ENCODE measurements around the gene NUCB1. TPM values are rescaled to one million over a fixed set of nuclear protein-coding genes. Genes with fewer than 3 reads are reported as not detected.
A peak's percentile ranks its signal among the peaks of the same experiment; 100 is the strongest.

NUCB1 gene
- total and polyA plus RNA-seq, 3 experiments from 2014 or later: 86.8 to 147 (median 93.3) TPM

DNA sequence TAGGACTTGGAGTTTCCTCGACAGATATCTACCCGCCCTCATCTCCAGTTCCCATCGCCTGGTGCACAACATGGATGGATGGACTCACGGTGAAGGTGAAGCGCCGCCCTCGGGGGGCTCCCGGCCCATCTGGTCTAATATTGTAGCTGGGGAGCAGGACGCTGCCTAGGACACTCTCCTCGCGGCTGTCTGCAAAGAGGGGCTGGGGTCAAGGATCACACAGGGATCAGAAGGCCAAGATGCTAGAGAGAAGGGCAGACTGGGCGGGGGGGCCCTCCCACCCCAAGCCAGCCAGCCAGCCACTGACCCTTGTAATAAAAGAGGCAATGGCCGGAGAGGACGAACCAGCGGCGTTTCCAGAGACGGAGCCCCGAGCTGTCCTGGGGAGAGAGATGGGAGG is 38.8 kb upstream of the NUCB1 start:
- H3K4me1 Mint-ChIP-seq: peaks cover 2 to 4% (median 4%) of the 10 kb centered on the region in 3 donors
- no peak overlapping the region for H3K27ac ChIP-seq (ENCODE audit: low read depth, low read length)
- H3K36me3 Mint-ChIP-seq: no peaks in the 10 kb centered on the region
- H3K27ac Mint-ChIP-seq: no peak overlapping the region
- peaks cover 0 to 3% of the 10 kb centered on the region in 2 donors for H3K27me3 Mint-ChIP-seq
- no peaks in the 10 kb centered on the region for H3K36me3 ChIP-seq (ENCODE audit: insufficient read depth, low read length)
- H3K27me3 ChIP-seq (ENCODE audit: insufficient read depth, low read length, poor library complexity, severe bottlenecking): no peaks in the 10 kb centered on the region
- ChIA-PET POLR2A (no interaction called here), CTCF (no interaction called here)
- H3K4me1 ChIP-seq (ENCODE audit: insufficient read depth, low read length): no peaks in the 10 kb centered on the region
- no peak overlapping the region for H3K4me3 Mint-ChIP-seq
- H3K9me3 Mint-ChIP-seq: no peaks in the 10 kb centered on the region
- DNase-seq: no peak
- H3K4me3 ChIP-seq (ENCODE audit: low read length): no peak overlapping the region
- no peaks in the 10 kb centered on the region for H3K9me3 ChIP-seq (ENCODE audit: low read length)

DNA sequence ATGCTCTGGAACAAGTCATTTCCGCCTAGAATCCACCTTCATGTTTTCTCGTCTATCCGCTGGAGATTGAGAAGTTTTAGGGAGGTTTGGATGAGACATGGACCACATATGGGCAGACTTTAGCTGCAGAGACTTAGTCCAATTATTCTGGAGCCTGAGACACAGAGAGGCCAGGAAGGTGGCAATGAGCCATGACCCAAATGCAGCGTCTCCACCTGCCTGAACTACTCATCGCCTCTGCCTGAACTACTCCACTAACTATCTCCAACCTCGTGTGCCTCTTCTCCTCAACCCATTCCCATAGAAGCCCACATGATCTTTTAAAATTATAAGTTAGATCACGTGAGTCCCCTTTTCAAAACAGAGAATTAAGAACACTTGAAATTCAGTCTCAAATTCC is 37.3 kb upstream of the NUCB1 start:
- H3K36me3 Mint-ChIP-seq: no peaks in the 10 kb centered on the region
- no peak overlapping the region for H3K4me3 ChIP-seq (ENCODE audit: low read length)
- no peaks in the 10 kb centered on the region for H3K4me1 ChIP-seq (ENCODE audit: insufficient read depth, low read length)
- H3K27me3 ChIP-seq (ENCODE audit: insufficient read depth, low read length, poor library complexity, severe bottlenecking): no peaks in the 10 kb centered on the region
- H3K27ac ChIP-seq (ENCODE audit: low read depth, low read length): no peak overlapping the region
- H3K36me3 ChIP-seq (ENCODE audit: insufficient read depth, low read length): no peaks in the 10 kb centered on the region
- H3K27me3 Mint-ChIP-seq: peaks cover 3% of the 10 kb centered on the region in 2 donors
- H3K27ac Mint-ChIP-seq: no peak overlapping the region
- ChIA-PET CTCF (no interaction called here), POLR2A (no interaction called here)
- H3K9me3 Mint-ChIP-seq: no peaks in the 10 kb centered on the region
- H3K4me1 Mint-ChIP-seq: peaks cover 2 to 4% (median 4%) of the 10 kb centered on the region in 3 donors
- H3K4me3 Mint-ChIP-seq: peak overlapping the region in 1 of 7 donors; percentile 55
- no peaks in the 10 kb centered on the region for H3K9me3 ChIP-seq (ENCODE audit: low read length)
- no peak for DNase-seq

DNA sequence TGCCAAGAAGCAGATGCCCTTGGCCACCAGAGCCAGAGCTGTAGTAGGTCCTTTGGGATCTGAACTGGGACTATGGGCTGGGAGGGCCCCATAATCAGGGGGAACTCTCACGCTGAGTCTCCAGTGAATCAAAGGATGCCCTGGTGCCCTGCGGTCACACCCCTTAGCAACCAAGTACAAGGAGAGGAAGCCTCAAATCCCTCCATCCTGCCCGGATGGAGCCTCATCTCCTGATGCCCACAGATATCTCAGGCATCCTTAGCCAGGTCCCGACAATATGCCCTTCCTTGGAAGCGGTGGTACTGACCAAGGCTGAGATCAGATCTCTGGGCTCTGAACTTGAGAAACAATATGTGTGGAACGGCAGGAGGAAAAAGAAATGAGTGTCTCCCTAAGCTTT is 33.4 kb upstream of the NUCB1 start:
- POLR2A ChIA-PET: interaction anchor here (0.6 kb wide), 1 partner anchor 8 kb away, joined by 7 read pairs; no protein-coding TSS in a partner anchor
- Mint-ChIP-seq H3K36me3 (no peaks in the 10 kb centered on the region), H3K27me3 (peaks cover 7% of the 10 kb centered on the region in 2 donors), H3K27ac (peak overlapping the region in 1 of 8 donors; percentile 28), H3K4me1 (no peaks in the 10 kb centered on the region), H3K9me3 (no peaks in the 10 kb centered on the region), H3K4me3 (no peak overlapping the region)
- Histone ChIP-seq H3K36me3 (ENCODE audit: insufficient read depth, low read length) (no peaks in the 10 kb centered on the region), H3K9me3 (ENCODE audit: low read length) (no peaks in the 10 kb centered on the region), H3K27me3 (ENCODE audit: insufficient read depth, low read length, poor library complexity, severe bottlenecking) (no peaks in the 10 kb centered on the region), H3K4me3 (ENCODE audit: low read length) (no peak overlapping the region), H3K4me1 (ENCODE audit: insufficient read depth, low read length) (no peaks in the 10 kb centered on the region), H3K27ac (ENCODE audit: low read depth, low read length) (no peak overlapping the region)
- no peak for DNase-seq
- CTCF ChIA-PET: no interaction called here

DNA sequence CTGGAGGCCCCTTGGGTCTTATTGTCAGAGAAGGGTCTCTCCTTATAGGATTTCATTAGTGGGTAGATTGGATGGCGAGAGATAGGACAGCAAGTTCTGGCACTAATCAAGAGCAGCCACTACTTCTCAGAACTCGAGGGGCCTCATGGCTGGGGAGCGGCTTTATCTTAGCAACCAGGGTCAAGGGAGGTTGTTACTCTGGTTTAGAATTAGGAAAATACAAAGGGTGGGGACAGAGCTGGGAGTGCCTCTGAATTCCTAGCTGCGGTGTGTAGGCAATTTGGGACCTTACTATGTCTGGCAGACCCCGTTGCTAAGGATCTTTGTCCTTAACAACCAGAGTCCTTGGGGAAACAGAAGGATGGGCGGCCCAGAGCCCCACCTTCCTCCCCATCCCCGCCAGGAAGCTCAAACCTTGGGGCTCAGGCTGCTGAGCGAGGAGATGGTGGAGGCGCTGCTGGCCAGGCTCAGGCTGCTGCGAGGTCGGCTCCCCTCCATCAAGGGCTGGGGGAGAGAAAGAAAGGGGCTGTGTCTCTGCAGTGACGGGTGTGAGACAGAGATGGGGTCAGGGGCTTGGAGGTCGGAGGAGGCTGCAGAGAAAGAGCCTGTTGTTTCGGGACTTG is 32.9 kb upstream of the NUCB1 start:
- Mint-ChIP-seq H3K36me3 (peaks cover 0 to 1% (median 0%) of the 10 kb centered on the region in 3 donors), H3K4me3 (peak overlapping the region in 1 of 7 donors; percentile 65), H3K27me3 (peaks cover 7 to 9% of the 10 kb centered on the region in 2 donors), H3K9me3 (peaks cover 0 to 2% (median 0%) of the 10 kb centered on the region in 5 donors), H3K4me1 (peaks cover 0 to 4% (median 3%) of the 10 kb centered on the region in 3 donors), H3K27ac (peak overlapping the region in 3 of 8 donors; percentile 28 to 91 (median 75))
- Histone ChIP-seq H3K27me3 (ENCODE audit: insufficient read depth, low read length, poor library complexity, severe bottlenecking) (no peaks in the 10 kb centered on the region), H3K9me3 (ENCODE audit: low read length) (no peaks in the 10 kb centered on the region), H3K27ac (ENCODE audit: low read depth, low read length) (peak overlapping the region; percentile 61), H3K4me3 (ENCODE audit: low read length) (no peak overlapping the region), H3K4me1 (ENCODE audit: insufficient read depth, low read length) (no peaks in the 10 kb centered on the region), H3K36me3 (ENCODE audit: insufficient read depth, low read length) (no peaks in the 10 kb centered on the region)
- POLR2A ChIA-PET: no interaction called here
- DNase-seq: no peak
- CTCF ChIA-PET: no interaction called here

DNA sequence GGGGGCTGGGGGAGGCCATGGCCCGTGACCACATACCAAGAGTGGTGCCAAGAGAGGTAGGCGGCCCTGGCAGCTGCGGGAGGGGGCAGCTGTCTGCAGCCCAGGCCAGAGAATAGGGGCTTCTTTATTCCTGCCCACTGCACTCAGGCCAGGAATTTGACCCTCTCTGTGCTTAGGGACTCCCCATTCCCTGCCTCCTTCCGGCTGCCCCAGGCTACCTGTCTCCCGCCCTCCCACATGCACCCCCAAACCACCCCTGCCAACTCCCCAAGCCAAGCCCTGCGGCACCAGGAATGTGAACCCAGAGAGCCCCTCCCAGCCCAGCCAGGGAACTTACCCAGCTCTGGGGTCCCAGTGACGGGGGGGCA is 32.4 kb upstream of the NUCB1 start:
- peak overlapping the region in 1 of 7 donors; percentile 32 for H3K4me3 Mint-ChIP-seq
- Histone ChIP-seq H3K9me3 (ENCODE audit: low read length) (no peaks in the 10 kb centered on the region), H3K27me3 (ENCODE audit: insufficient read depth, low read length, poor library complexity, severe bottlenecking) (no peaks in the 10 kb centered on the region), H3K36me3 (ENCODE audit: insufficient read depth, low read length) (no peaks in the 10 kb centered on the region), H3K27ac (ENCODE audit: low read depth, low read length) (peak overlapping the region; percentile 61), H3K4me1 (ENCODE audit: insufficient read depth, low read length) (no peaks in the 10 kb centered on the region), H3K4me3 (ENCODE audit: low read length) (no peak overlapping the region)
- peaks cover under 1 to 7% (median 6%) of the 10 kb centered on the region in 3 donors for H3K4me1 Mint-ChIP-seq
- peaks cover 0 to 5% (median 0%) of the 10 kb centered on the region in 5 donors for H3K9me3 Mint-ChIP-seq
- H3K27me3 Mint-ChIP-seq: peaks cover 7 to 14% of the 10 kb centered on the region in 2 donors
- H3K36me3 Mint-ChIP-seq: peaks cover 0 to 6% (median 0%) of the 10 kb centered on the region in 3 donors
- ChIA-PET POLR2A (interaction anchor here (1.1 kb wide), 1 partner anchor 14 kb away, joined by 3 read pairs; no protein-coding TSS in a partner anchor), CTCF (no interaction called here)
- no peak for DNase-seq
- H3K27ac Mint-ChIP-seq: peak overlapping the region in 1 of 8 donors; percentile 76

DNA sequence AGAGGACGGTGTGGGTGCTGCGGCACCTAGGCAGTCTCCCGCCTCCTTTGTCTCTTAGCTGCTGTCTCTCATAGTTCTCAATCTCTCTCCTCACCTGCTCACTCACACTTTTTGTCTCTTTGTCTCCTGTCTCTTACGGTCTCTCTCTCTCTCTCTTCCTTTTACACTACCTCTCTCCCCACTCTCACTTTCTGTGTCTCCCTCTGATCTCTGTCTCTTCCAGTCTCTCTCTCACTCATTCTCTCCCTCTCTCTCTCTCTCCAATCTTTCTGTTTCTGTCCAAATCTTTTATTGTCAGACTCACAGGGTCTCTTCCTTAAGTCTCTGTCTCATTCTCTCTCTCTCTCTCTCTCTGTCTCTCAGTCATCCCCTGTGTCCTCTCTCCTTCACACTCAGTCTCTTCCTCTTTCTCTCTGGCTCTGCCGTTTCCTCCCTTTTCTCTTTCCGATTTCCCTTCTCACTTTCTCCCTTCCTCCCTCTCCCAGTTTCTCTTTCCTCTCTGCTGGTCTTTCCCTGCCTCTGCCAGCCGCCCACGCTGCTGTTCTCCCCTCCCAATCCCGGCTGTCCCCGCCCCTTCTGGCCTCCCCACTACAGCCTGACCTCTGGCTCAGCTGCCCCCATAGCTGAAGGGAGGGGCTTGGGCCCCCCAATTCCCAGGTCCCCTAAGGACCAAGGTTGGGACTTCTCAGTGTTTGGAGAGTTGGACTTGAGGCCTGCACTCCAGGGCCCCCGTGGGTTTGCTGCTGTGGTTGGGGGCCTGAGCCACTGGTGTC is 31.8 kb upstream of the NUCB1 start, which contains the start of gene PLEKHA4:
Gene PLEKHA4, minus strand, starts transcription at position 504 of the 773 bp plus-strand sequence. CDS start 997 bp downstream, outside the sequence.
- Histone ChIP-seq H3K36me3 (ENCODE audit: insufficient read depth, low read length) (no peaks in the 10 kb centered on the region), H3K4me1 (ENCODE audit: insufficient read depth, low read length) (peaks cover 5% of the 10 kb centered on the region), H3K27ac (ENCODE audit: low read depth, low read length) (peak within 1 kb of the TSS; percentile 61), H3K4me3 (ENCODE audit: low read length) (no peak within 1 kb of the TSS), H3K9me3 (ENCODE audit: low read length) (no peaks in the 10 kb centered on the region), H3K27me3 (ENCODE audit: insufficient read depth, low read length, poor library complexity, severe bottlenecking) (no peaks in the 10 kb centered on the region)
- H3K9me3 Mint-ChIP-seq: peaks cover 0 to 5% (median 0%) of the 10 kb centered on the region in 5 donors
- peak within 1 kb of the TSS in 4 of 8 donors; percentile 11 to 76 (median 60) for H3K27ac Mint-ChIP-seq
- H3K4me3 Mint-ChIP-seq: peak within 1 kb of the TSS in 2 of 7 donors; percentile 32 to 41
- peaks cover 7 to 15% of the 10 kb centered on the region in 2 donors for H3K27me3 Mint-ChIP-seq
- ChIA-PET POLR2A (interaction anchor here (0.6 to 1.1 kb wide), 2 partner anchors 13 to 581 kb away, joined by 3 to 9 read pairs; no protein-coding TSS in a partner anchor), CTCF (no interaction called here)
- H3K36me3 Mint-ChIP-seq: peaks cover 1 to 12% (median 3%) of the 10 kb centered on the region in 3 donors
- no peak for DNase-seq
- peaks cover 7 to 12% (median 12%) of the 10 kb centered on the region in 3 donors for H3K4me1 Mint-ChIP-seq

DNA sequence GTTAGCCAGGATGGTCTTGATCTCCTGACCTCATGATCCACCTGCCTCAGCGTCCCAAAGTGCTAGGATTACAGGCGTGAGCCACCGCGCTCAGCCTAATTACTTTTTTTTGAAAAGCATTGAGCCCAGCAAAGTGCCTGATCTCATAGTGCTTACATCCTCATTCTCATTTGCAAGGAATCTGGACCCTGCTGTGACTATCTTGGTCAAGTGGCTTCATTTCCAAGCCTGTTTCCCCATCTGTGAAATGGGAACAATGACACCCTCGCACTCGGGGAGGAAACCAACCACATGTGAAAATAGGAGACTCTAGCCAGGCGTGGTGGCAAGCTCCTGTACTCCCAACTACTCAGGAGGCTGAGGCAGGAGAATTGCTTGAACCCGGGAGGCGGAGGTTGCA is 30.1 kb upstream of the NUCB1 start:
- Histone ChIP-seq H3K27me3 (ENCODE audit: insufficient read depth, low read length, poor library complexity, severe bottlenecking) (no peaks in the 10 kb centered on the region), H3K36me3 (ENCODE audit: insufficient read depth, low read length) (peaks cover 7% of the 10 kb centered on the region), H3K4me1 (ENCODE audit: insufficient read depth, low read length) (peaks cover 22% of the 10 kb centered on the region), H3K9me3 (ENCODE audit: low read length) (no peaks in the 10 kb centered on the region), H3K4me3 (ENCODE audit: low read length) (no peak overlapping the region), H3K27ac (ENCODE audit: low read depth, low read length) (no peak overlapping the region)
- Mint-ChIP-seq H3K9me3 (peaks cover 0 to 5% (median 0%) of the 10 kb centered on the region in 5 donors), H3K36me3 (peaks cover 12 to 27% (median 13%) of the 10 kb centered on the region in 3 donors), H3K27me3 (peaks cover 7 to 17% of the 10 kb centered on the region in 2 donors), H3K27ac (no peak overlapping the region), H3K4me1 (peaks cover 24 to 30% (median 30%) of the 10 kb centered on the region in 3 donors), H3K4me3 (no peak overlapping the region)
- POLR2A ChIA-PET: interaction anchor here (0.7 kb wide), 1 partner anchor 125 kb away, joined by 8 read pairs; no protein-coding TSS in a partner anchor
- CTCF ChIA-PET: interaction anchor here (1.0 kb wide), 1 partner anchor 27 kb away, joined by 3 read pairs; no protein-coding TSS in a partner anchor
- no peak for DNase-seq

All from CD8-positive, alpha-beta memory T cell (primary cell).